Embryonic facial prominence (tissue), 1 donor: Measurements from ENCODE around the gene SPTA1.

Experiments used
- DNase-seq: peaks from one replicate; pipeline ENCODE4 v3.0.0-alpha.2; 2016; ENCODE audit errors: extremely low spot score

The SPTA1 gene

GRCh38 chr1:158570480-158570879 lies 116.0 kb downstream of the SPTA1 start, which contains the start of gene OR6P1:
TSS of gene OR6P1 (minus strand) at chr1:158570580. CDS start at chr1:158563604, 6,976 bp downstream.
- no peak for DNase-seq

- DNase-seq = no peak
Measured at GRCh38 chr1:158564608-158565007, 121.9 kb downstream of the SPTA1 start.

- DNase-seq = no peak
Measured at GRCh38 chr1:158563853-158564252, 122.7 kb downstream of the SPTA1 start.
